Erythroblast (primary cell): ENCODE measurements around the gene GMNC.

Experiments
- GATA1 ChIP-seq: IDR thresholded peaks from 2 replicates; pipeline ENCODE4 v1.6.1; 2011; ENCODE audit warnings: low read depth, mild to moderate bottlenecking, control low read depth, low read length, moderate library complexity
- POLR2A ChIP-seq: IDR thresholded peaks from 2 replicates; pipeline ENCODE4 v1.6.1; 2011; ENCODE audit warnings: mild to moderate bottlenecking, low read length

- no peak for TF ChIP-seq POLR2A
- no peak for TF ChIP-seq GATA1
Measured at GRCh38 chr3:190909908-190910307, 47.4 kb upstream of the GMNC start.
